B cell (primary cell): ENCODE data around the gene KIF4A.

Experiments
- EZH2 ChIP-seq: IDR thresholded peaks from 2 replicates; pipeline ENCODE4 v1.6.1; 2012; ENCODE audit warnings: borderline replicate concordance, low read depth, mild to moderate bottlenecking, moderate library complexity, low read length; ENCODE audit not compliant: insufficient read depth, poor library complexity, severe bottlenecking
- TF ChIP-seq, protein P1 (sequence below): fragments of 200-600 bp; IDR thresholded peaks from one replicate; pipeline ENCODE4 v1.8.0; 2022; ENCODE audit warnings: antibody characterized with exemption, mild to moderate bottlenecking

DNA sequence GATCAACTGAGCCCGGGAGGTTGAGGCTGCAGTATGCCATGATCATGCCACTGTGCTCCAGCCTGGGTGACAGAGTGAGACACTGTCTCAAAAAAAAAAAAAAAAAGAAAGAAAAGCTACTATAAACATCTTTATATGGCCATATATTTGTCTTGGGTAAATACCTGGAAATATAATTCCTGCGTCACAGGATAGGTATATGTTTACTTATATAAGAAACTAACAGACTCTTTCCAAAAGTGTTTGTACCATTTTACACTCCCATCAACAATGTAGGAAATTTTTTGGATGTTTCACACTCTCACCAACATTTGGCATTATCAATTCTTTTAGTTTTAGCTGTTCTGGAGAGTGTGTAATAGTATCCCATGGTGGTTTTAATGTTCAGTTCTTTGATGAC is 42.7 kb upstream of the KIF4A start:
- TF ChIP-seq, protein P1, sequence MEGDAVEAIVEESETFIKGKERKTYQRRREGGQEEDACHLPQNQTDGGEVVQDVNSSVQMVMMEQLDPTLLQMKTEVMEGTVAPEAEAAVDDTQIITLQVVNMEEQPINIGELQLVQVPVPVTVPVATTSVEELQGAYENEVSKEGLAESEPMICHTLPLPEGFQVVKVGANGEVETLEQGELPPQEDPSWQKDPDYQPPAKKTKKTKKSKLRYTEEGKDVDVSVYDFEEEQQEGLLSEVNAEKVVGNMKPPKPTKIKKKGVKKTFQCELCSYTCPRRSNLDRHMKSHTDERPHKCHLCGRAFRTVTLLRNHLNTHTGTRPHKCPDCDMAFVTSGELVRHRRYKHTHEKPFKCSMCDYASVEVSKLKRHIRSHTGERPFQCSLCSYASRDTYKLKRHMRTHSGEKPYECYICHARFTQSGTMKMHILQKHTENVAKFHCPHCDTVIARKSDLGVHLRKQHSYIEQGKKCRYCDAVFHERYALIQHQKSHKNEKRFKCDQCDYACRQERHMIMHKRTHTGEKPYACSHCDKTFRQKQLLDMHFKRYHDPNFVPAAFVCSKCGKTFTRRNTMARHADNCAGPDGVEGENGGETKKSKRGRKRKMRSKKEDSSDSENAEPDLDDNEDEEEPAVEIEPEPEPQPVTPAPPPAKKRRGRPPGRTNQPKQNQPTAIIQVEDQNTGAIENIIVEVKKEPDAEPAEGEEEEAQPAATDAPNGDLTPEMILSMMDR: no peak
- no peak for TF ChIP-seq EZH2
